HG03064 (cell line): ENCODE data around the gene PTPRR.

Experiments used
- ATAC-seq: cut with Tn5 transposase; IDR thresholded peaks from one replicate; pipeline ENCODE4 v1.9.1; 2021; ENCODE audit warnings: low read depth; ENCODE audit not compliant: unreplicated experiment

PTPRR gene

GRCh38 chr12:70719672-70720420, 200.7 kb downstream of the PTPRR start:
- no peak for ATAC-seq

- ATAC-seq: no peak
These were observed 201.5 kb downstream of the PTPRR start for GRCh38 chr12:70719071-70719470.

GRCh38 chr12:70711831-70712230, 208.7 kb downstream of the PTPRR start:
- ATAC-seq: no peak

GRCh38 chr12:70709022-70709421, 211.5 kb downstream of the PTPRR start:
- ATAC-seq: no peak

GRCh38 chr12:70706611-70707010, 213.9 kb downstream of the PTPRR start:
- no peak for ATAC-seq

DNA sequence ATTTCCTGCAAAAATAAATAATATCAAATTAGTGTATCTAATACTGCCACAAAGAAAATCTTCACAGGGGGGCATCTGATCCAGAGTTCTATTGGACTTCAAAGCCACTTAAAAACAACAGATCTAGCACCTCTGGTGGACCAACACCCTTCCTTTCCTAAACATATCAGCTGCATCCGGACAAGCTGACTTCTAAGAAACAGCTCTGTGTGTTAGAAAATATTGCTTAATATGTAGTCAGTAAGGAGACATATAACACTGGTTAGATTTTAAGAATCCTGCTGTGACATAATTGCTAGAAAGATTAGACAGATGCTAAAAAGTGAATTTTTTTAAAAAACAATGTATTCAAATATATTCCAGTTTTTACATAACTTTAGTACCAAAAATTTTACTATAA, 222.2 kb downstream of the PTPRR start:
- no peak for ATAC-seq

GRCh38 chr12:70695361-70696023, 225.0 kb downstream of the PTPRR start:
- ATAC-seq: no peak

GRCh38 chr12:70692681-70693288, 227.8 kb downstream of the PTPRR start:
- no peak for ATAC-seq

DNA sequence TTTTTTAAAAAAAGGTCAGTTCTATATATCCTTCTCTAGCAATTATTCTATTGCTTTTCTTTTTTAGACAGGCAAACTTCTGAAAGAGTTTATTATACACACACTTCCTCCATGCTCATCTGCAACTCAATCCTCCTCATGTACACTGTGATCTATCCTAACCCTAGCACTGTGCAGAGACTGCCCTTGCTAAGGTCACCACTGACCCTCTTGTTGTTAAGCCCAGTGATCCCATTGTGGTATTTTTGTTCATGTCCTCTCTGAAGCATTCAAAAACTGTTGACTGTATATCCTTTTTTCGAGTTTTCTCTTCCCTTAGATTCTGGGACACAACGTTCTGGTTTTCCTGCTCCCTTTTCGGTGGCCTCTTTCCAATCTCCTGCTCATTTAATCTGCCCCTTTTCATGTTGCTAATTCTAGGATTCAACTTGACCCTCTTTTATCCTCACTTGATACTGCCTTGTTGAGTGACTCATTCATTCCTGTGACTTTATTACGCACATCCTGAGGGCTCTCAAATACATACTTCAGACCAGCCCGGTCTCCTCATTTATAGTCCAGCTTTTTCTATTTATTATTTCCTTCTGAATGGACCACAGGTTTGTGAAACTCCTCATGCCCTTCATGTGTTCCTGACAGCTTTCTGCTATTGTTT, 229.4 kb downstream of the PTPRR start:
- no peak for ATAC-seq

DNA sequence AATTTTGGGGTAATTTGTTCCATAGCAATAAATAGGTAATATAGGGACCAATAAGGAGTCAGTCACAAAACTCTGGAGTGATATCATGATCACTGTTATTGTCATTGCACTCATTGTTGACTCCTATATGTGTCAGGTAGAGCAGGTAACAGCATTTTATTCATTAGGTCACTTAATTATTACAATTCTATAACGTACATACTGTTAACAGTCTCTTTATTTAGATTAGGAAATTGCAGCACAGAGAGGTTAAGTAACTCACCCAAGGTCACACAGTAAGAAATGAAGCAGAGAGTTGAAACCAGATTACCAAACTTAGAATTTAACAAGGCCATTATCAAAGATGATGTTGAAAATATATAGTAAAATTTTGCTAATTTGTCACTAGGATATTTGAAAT, 233.6 kb downstream of the PTPRR start:
- ATAC-seq: no peak

GRCh38 chr12:70686299-70686698, 234.2 kb downstream of the PTPRR start:
- no peak for ATAC-seq

- no peak for ATAC-seq
These were observed 236.6 kb downstream of the PTPRR start for GRCh38 chr12:70683976-70684375.

DNA sequence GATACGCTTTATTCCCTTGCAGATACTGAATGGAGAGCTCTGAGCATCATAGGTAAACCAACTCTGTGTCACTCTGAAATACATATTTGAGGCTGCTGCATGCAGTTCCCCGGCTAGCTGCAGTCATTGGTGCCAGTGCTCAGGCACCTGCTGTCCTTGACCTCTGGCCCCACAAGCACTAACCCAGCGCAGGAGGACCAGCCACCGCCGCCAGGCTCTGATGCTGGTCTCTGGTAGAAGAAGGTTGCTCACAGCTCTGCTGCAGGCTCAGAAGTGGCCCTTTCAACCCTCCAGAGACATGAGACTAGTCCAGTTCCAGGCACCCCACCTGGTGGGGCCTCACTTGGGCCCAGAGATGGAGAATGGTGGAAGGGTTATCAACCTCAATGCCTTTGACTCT, 248.8 kb downstream of the PTPRR start:
- no peak for ATAC-seq

- ATAC-seq: no peak
These were observed 249.6 kb downstream of the PTPRR start for GRCh38 chr12:70670948-70671347.

DNA sequence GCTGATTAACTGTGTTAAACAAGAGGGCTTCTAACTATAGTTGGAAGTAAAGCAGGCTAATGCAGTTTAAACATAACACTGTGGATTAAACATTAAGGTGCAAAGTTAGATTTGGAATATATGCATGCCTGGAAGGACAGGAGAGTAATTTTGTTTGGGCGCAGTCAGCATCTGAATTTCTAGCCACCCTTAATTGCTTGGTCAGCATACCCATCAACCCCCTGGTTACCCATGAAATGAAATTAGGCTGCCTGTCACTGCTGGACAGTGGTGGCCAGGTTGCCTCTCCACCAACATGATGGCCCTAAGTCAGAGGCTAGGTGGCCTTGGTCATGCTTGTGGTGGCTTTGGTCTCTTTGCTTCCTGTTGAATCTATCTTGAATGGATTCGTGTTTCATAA, 253.3 kb downstream of the PTPRR start:
- no peak for ATAC-seq

DNA sequence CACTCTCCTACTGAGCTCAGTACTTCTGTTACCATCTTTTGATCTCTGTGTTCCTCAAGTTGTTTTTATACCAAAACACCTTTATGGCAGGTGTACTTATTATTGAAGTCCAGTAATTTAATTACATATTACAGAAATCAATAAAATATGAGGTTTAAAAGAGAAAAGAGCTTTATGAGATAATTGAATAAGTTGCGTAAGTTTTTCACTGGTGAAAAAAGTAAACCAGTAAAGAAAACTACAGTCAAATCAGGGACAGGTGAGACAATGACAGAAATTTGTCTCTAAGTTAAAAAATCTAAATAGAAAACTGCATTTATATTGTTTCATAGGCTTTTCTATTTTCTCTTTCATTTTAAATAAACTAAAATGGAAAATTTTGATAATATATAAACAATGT, 254.2 kb downstream of the PTPRR start:
- no peak for ATAC-seq

GRCh38 chr12:70664465-70664881, 256.1 kb downstream of the PTPRR start:
- no peak for ATAC-seq

DNA sequence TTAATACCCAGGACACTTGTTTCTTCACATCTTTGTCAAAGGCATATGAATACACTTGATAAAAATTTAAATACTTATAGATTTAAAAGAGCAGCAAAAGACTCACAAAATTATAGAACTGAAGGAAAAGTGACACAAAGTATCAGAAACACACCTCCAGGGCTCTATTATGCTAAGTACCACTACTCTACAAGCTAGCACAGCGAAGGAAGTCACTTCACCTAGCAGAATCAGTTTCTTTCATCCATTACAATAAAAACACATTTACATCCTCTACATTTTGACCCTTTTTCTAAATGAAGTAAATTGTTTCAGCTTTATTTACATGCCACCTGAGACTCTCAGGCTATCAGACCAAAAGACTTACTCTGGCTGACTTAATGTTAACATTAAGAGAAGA, 256.7 kb downstream of the PTPRR start:
- ATAC-seq: no peak

- ATAC-seq: no peak
These were observed 258.9 kb downstream of the PTPRR start for GRCh38 chr12:70661466-70662161.

GRCh38 chr12:70660620-70661219, 259.8 kb downstream of the PTPRR start:
- ATAC-seq: no peak
